ENCODE data around the gene ATP6V0E2. TPM values are rescaled to one million over a fixed set of nuclear protein-coding genes. Genes with fewer than 3 reads are reported as not detected.

ATP6V0E2 gene
- total and polyA plus RNA-seq, 2 donors from 2014 or later = 19.8 to 138 TPM

GRCh38 chr7:149830997-149831740 is 42.6 kb upstream of the ATP6V0E2 start:
- H3K9me3 ChIP-seq (ENCODE audit: control insufficient read depth in 2 of 3, insufficient read depth in 1 of 3, low read length in 3 of 3) = no peaks in the 10 kb centered on the region
- no peaks in the 10 kb centered on the region for H3K36me3 ChIP-seq (ENCODE audit: control insufficient read depth in 2 of 3, insufficient read depth in 3 of 3, low read length in 3 of 3)
- H3K4me1 ChIP-seq (ENCODE audit: control insufficient read depth in 2 of 3, insufficient read depth in 2 of 3, low read depth in 1 of 3, low read length in 3 of 3) = no peaks in the 10 kb centered on the region
- TF ChIP-seq CTCF (IDR thresholded peaks at IDR 0.05; ENCODE audit: borderline replicate concordance, extremely low read depth, insufficient read depth) = no peak
- no peak for FAIRE-seq
- H3K9ac ChIP-seq (ENCODE audit: low read length in 3 of 3) = no peak overlapping the region
- H3K27ac ChIP-seq (ENCODE audit: low read depth in 2 of 2, low read length in 2 of 2) = no peak overlapping the region
- intact Hi-C loops (cut with DNase I) = no loop called here
- H3K4me3 ChIP-seq (ENCODE audit: low read length in 3 of 3) = no peak overlapping the region
- DNase-seq = peak in 1 of 5 donors; percentile 62
- no peaks in the 10 kb centered on the region for H3K27me3 ChIP-seq (ENCODE audit: control insufficient read depth, insufficient read depth, low read length)

GRCh38 chr7:149831741-149832219 is 42.0 kb upstream of the ATP6V0E2 start:
- TF ChIP-seq CTCF (IDR thresholded peaks at IDR 0.05; ENCODE audit: borderline replicate concordance, extremely low read depth, insufficient read depth) = no peak
- intact Hi-C loops (cut with DNase I) = no loop called here
- Histone ChIP-seq H3K4me1 (ENCODE audit: control insufficient read depth in 2 of 3, insufficient read depth in 2 of 3, low read depth in 1 of 3, low read length in 3 of 3) (no peaks in the 10 kb centered on the region), H3K27me3 (ENCODE audit: control insufficient read depth, insufficient read depth, low read length) (no peaks in the 10 kb centered on the region), H3K9me3 (ENCODE audit: control insufficient read depth in 2 of 3, insufficient read depth in 1 of 3, low read length in 3 of 3) (no peaks in the 10 kb centered on the region), H3K27ac (ENCODE audit: low read depth in 2 of 2, low read length in 2 of 2) (no peak overlapping the region), H3K4me3 (ENCODE audit: low read length in 3 of 3) (no peak overlapping the region), H3K36me3 (ENCODE audit: control insufficient read depth in 2 of 3, insufficient read depth in 3 of 3, low read length in 3 of 3) (no peaks in the 10 kb centered on the region), H3K9ac (ENCODE audit: low read length in 3 of 3) (no peak overlapping the region)
- FAIRE-seq = no peak
- DNase-seq = peak in 3 of 5 donors; percentile 43 to 62 (median 60)

- TF ChIP-seq CTCF (IDR thresholded peaks at IDR 0.05; ENCODE audit: borderline replicate concordance, extremely low read depth, insufficient read depth) = no peak
- Histone ChIP-seq H3K9me3 (ENCODE audit: control insufficient read depth in 2 of 3, insufficient read depth in 1 of 3, low read length in 3 of 3) (no peaks in the 10 kb centered on the region), H3K4me1 (ENCODE audit: control insufficient read depth in 2 of 3, insufficient read depth in 2 of 3, low read depth in 1 of 3, low read length in 3 of 3) (no peaks in the 10 kb centered on the region), H3K9ac (ENCODE audit: low read length in 3 of 3) (no peak overlapping the region), H3K36me3 (ENCODE audit: control insufficient read depth in 2 of 3, insufficient read depth in 3 of 3, low read length in 3 of 3) (no peaks in the 10 kb centered on the region), H3K4me3 (ENCODE audit: low read length in 3 of 3) (no peak overlapping the region), H3K27me3 (ENCODE audit: control insufficient read depth, insufficient read depth, low read length) (no peaks in the 10 kb centered on the region), H3K27ac (ENCODE audit: low read depth in 2 of 2, low read length in 2 of 2) (no peak overlapping the region)
- intact Hi-C loops (cut with DNase I) = no loop called here
- DNase-seq = peak in 1 of 5 donors; percentile 57
- FAIRE-seq = no peak
These were observed 41.3 kb upstream of the ATP6V0E2 start for GRCh38 chr7:149832332-149833041.

Data from kidney (tissue), 14 donors.